ENCODE results near the gene EFHC1. TPM values are rescaled to one million over a fixed set of nuclear protein-coding genes. Genes with fewer than 3 reads are reported as not detected.

The EFHC1 gene
- total RNA-seq, 1 experiment from 2014 or later = 24.6 TPM

GRCh38 chr6:52395969-52396368, 24.2 kb upstream of the EFHC1 start:
- Histone ChIP-seq H3K36me3 (ENCODE audit: control insufficient read depth, insufficient read depth, low read length) (no peaks in the 10 kb centered on the region), H3K4me3 (ENCODE audit: low read depth in 2 of 2, low read length in 2 of 2) (no peak overlapping the region), H3K27ac (ENCODE audit: low read length) (no peak overlapping the region), H3K4me1 (ENCODE audit: control insufficient read depth, insufficient read depth, low read length) (no peaks in the 10 kb centered on the region; the same call in 1 of the 2 replicates), H3K27me3 (ENCODE audit: control insufficient read depth, insufficient read depth, low read length) (no peaks in the 10 kb centered on the region), H3K9me3 (ENCODE audit: control insufficient read depth, insufficient read depth, low read depth, low read length) (no peaks in the 10 kb centered on the region)
- in situ Hi-C loops (cut with HindIII; ENCODE audit: low pct_unique_long_range_greater_than_20kb, low sequenced_read_pairs) = no loop called here
- ChIA-PET CTCF (no interaction called here), POLR2A (no interaction called here)
- TF ChIP-seq SIN3A (IDR thresholded peaks at IDR 0.05; ENCODE audit: borderline replicate concordance, insufficient read depth, low read depth, low read length) (no peak), TCF7L2 (IDR thresholded peaks at IDR 0.05; ENCODE audit: low read depth, low read length) (no peak), POLR2AphosphoS5 (IDR thresholded peaks at IDR 0.05; ENCODE audit: low read depth, low read length) (no peak)
- TF ChIP-seq, protein P1, sequence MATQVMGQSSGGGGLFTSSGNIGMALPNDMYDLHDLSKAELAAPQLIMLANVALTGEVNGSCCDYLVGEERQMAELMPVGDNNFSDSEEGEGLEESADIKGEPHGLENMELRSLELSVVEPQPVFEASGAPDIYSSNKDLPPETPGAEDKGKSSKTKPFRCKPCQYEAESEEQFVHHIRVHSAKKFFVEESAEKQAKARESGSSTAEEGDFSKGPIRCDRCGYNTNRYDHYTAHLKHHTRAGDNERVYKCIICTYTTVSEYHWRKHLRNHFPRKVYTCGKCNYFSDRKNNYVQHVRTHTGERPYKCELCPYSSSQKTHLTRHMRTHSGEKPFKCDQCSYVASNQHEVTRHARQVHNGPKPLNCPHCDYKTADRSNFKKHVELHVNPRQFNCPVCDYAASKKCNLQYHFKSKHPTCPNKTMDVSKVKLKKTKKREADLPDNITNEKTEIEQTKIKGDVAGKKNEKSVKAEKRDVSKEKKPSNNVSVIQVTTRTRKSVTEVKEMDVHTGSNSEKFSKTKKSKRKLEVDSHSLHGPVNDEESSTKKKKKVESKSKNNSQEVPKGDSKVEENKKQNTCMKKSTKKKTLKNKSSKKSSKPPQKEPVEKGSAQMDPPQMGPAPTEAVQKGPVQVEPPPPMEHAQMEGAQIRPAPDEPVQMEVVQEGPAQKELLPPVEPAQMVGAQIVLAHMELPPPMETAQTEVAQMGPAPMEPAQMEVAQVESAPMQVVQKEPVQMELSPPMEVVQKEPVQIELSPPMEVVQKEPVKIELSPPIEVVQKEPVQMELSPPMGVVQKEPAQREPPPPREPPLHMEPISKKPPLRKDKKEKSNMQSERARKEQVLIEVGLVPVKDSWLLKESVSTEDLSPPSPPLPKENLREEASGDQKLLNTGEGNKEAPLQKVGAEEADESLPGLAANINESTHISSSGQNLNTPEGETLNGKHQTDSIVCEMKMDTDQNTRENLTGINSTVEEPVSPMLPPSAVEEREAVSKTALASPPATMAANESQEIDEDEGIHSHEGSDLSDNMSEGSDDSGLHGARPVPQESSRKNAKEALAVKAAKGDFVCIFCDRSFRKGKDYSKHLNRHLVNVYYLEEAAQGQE (IDR thresholded peaks at IDR 0.05; ENCODE audit: insufficient read depth in 1 of 2, low read depth in 2 of 2, low read length in 1 of 2) = no peak
- TF ChIP-seq, protein P2, sequence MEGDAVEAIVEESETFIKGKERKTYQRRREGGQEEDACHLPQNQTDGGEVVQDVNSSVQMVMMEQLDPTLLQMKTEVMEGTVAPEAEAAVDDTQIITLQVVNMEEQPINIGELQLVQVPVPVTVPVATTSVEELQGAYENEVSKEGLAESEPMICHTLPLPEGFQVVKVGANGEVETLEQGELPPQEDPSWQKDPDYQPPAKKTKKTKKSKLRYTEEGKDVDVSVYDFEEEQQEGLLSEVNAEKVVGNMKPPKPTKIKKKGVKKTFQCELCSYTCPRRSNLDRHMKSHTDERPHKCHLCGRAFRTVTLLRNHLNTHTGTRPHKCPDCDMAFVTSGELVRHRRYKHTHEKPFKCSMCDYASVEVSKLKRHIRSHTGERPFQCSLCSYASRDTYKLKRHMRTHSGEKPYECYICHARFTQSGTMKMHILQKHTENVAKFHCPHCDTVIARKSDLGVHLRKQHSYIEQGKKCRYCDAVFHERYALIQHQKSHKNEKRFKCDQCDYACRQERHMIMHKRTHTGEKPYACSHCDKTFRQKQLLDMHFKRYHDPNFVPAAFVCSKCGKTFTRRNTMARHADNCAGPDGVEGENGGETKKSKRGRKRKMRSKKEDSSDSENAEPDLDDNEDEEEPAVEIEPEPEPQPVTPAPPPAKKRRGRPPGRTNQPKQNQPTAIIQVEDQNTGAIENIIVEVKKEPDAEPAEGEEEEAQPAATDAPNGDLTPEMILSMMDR (IDR thresholded peaks at IDR 0.05) = no peak
- BruUV-seq (replicated peaks) = no TSS peak
- no peak for ATAC-seq
- intact Hi-C loops (cut with micrococcal nuclease; ENCODE audit: unreplicated experiment) = no loop called here
- DNase-seq (ENCODE audit: low read depth, low spot score) = no peak

DNA sequence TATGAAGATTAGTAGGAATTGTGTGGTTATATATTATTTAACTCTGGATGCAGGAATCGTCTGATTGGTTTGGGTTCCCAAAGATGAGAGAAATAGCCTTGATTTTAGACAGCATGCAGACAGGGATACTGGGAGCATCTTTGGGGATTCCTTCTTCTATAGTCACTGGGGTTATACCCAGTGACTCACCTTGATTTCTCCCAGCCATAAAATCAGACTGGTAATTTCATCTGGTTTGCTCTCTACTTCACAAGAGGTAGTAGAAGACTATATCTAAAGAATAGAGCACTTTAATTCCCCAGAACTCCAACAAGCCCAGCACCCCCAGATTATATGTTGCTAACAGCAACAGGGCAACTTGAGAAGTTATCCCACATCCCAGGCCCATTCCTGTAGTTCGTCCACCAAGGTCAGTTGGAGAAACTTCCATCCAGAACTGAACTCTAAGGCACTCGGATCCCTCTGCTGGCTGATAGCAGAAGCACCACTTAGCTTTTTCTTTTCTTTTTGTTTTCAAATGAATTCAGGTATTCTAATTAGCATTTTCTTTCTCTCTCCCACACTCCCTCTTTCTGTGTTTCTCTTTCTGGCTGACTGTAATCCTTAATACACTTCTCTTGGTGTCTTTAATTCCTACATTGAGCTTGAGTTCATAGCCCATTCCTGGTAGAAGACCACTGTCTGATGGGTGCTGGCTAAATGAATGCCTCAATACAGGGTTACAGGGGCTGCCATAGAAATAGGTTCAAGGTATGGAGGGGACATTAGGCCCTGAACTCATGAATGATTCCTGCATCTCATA, 20.4 kb upstream of the EFHC1 start:
- intact Hi-C loops (cut with micrococcal nuclease; ENCODE audit: unreplicated experiment) (loop anchor here (1.0 kb wide), 1 partner anchor 112 kb away; no protein-coding TSS in a partner anchor), in situ Hi-C loops (cut with HindIII; ENCODE audit: low pct_unique_long_range_greater_than_20kb, low sequenced_read_pairs) (loop anchor here (10.0 kb wide), 1 partner anchor 115 kb away; the partner anchor contains the start of gene MCM3)
- CTCF ChIA-PET = interaction anchor here (0.6 to 1.1 kb wide), 5 partner anchors 9 to 476 kb away, joined by 3 to 10 read pairs (median 3); partner anchors contain the start of gene MCM3
- DNase-seq (ENCODE audit: low read depth, low spot score) = no peak
- BruUV-seq (replicated peaks) = no TSS peak
- Histone ChIP-seq H3K36me3 (ENCODE audit: control insufficient read depth, insufficient read depth, low read length) (no peaks in the 10 kb centered on the region), H3K27ac (ENCODE audit: low read length) (no peak overlapping the region), H3K27me3 (ENCODE audit: control insufficient read depth, insufficient read depth, low read length) (no peaks in the 10 kb centered on the region), H3K4me3 (ENCODE audit: low read depth in 2 of 2, low read length in 2 of 2) (no peak overlapping the region), H3K4me1 (ENCODE audit: control insufficient read depth, insufficient read depth, low read length) (no peaks in the 10 kb centered on the region; the same call in 1 of the 2 replicates), H3K9me3 (ENCODE audit: control insufficient read depth, insufficient read depth, low read depth, low read length) (no peaks in the 10 kb centered on the region)
- POLR2A ChIA-PET = no interaction called here
- TF ChIP-seq, protein P2 (IDR thresholded peaks at IDR 0.05) = peak; percentile 90
- no peak for TF ChIP-seq SIN3A (IDR thresholded peaks at IDR 0.05; ENCODE audit: borderline replicate concordance, insufficient read depth, low read depth, low read length)
- ATAC-seq = peak; percentile 91

Data from Panc1 (cell line).